H9 (cell line): ENCODE data around the gene DHRS2. TPM values are rescaled to one million over a fixed set of nuclear protein-coding genes. Genes with fewer than 3 reads are reported as not detected.

ENCODE experiments used
- DNase-seq: peaks from one replicate; pipeline ENCODE4 v3.0.0-alpha.2; 2017
- H2AFZ ChIP-seq: one replicate; pipeline ENCODE4 v1.6.1; 2013; ENCODE audit warnings: mild to moderate bottlenecking, low read length, control low read depth, moderate library complexity
- H2AK5ac ChIP-seq: 2 replicates; pipeline ENCODE4 v1.6.1; 2013; ENCODE audit warnings: low read length, control low read depth, mixed read lengths; ENCODE audit not compliant: insufficient read length
- H2BK120ac ChIP-seq: one replicate; pipeline ENCODE4 v1.6.1; 2013; ENCODE audit warnings: low read depth, mild to moderate bottlenecking, low read length, control low read depth, inconsistent platforms; ENCODE audit not compliant: poor library complexity, severe bottlenecking
- H2BK12ac ChIP-seq: 2 replicates; pipeline ENCODE4 v1.6.1; 2013; ENCODE audit warnings: low read length, control low read depth, mixed read lengths, low read depth; ENCODE audit not compliant: insufficient read length
- H2BK15ac ChIP-seq: 2 replicates; pipeline ENCODE4 v1.6.1; 2013; ENCODE audit warnings: low read depth, low read length, control low read depth
- H2BK20ac ChIP-seq: one replicate; pipeline ENCODE4 v1.6.1; 2013; ENCODE audit warnings: low read depth, mild to moderate bottlenecking, low read length, control low read depth, inconsistent platforms; ENCODE audit not compliant: poor library complexity, severe bottlenecking
- H2BK5ac ChIP-seq: 2 replicates; pipeline ENCODE4 v1.6.1; 2013; ENCODE audit warnings: low read length, control low read depth, mixed read lengths; ENCODE audit not compliant: insufficient read length
- H3K14ac ChIP-seq: 2 replicates; pipeline ENCODE4 v1.6.1; 2013; ENCODE audit warnings: low read length, control low read depth; ENCODE audit not compliant: insufficient read depth
- H3K18ac ChIP-seq: 2 replicates; pipeline ENCODE4 v1.6.1; 2013; ENCODE audit warnings: low read depth, mild to moderate bottlenecking, mixed read lengths, low read length, control low read depth; ENCODE audit not compliant: insufficient read length
- H3K23ac ChIP-seq: 2 replicates; pipeline ENCODE4 v1.6.1; 2013; ENCODE audit warnings: low read length, control low read depth, mixed read lengths, low read depth; ENCODE audit not compliant: insufficient read length
- H3K23me2 ChIP-seq: 2 replicates; pipeline ENCODE4 v1.6.1; 2013; ENCODE audit warnings: low read depth, mild to moderate bottlenecking, mixed read lengths, low read length, control low read depth; ENCODE audit not compliant: insufficient read length, poor library complexity, severe bottlenecking
- H3K27ac ChIP-seq: 2 replicates; pipeline ENCODE4 v1.5.1; 2013; ENCODE audit warnings: low read length, control low read depth, mixed read lengths, low read depth; ENCODE audit not compliant: insufficient read length
- H3K27me3 ChIP-seq: 2 replicates; pipeline ENCODE4 v1.6.1; 2013; ENCODE audit warnings: low read length, control low read depth, inconsistent platforms; ENCODE audit not compliant: insufficient read depth
- H3K4ac ChIP-seq: 2 replicates; pipeline ENCODE4 v1.6.1; 2013; ENCODE audit warnings: low read depth, mild to moderate bottlenecking, control low read depth, inconsistent platforms, low read length, moderate library complexity
- H3K4me1 ChIP-seq: 2 replicates; pipeline ENCODE4 v1.6.1; 2013; ENCODE audit warnings: low read length, control low read depth, inconsistent platforms; ENCODE audit not compliant: insufficient read depth
- H3K4me2 ChIP-seq: 2 replicates; pipeline ENCODE4 v1.6.1; 2013; ENCODE audit warnings: low read length, control low read depth, mixed read lengths; ENCODE audit not compliant: insufficient read length, insufficient read depth
- H3K56ac ChIP-seq: 2 replicates; pipeline ENCODE4 v1.6.1; 2013; ENCODE audit warnings: low read depth, mild to moderate bottlenecking, mixed read lengths, low read length, control low read depth; ENCODE audit not compliant: insufficient read length
- H3K79me1 ChIP-seq: 2 replicates; pipeline ENCODE4 v1.6.1; 2013; ENCODE audit warnings: low read depth, mild to moderate bottlenecking, moderate library complexity, low read length, control low read depth, inconsistent platforms; ENCODE audit not compliant: insufficient read depth, poor library complexity, severe bottlenecking
- H3K79me2 ChIP-seq: 2 replicates; pipeline ENCODE4 v1.6.1; 2013; ENCODE audit warnings: low read length, control low read depth, inconsistent platforms; ENCODE audit not compliant: insufficient read depth
- H3K9ac ChIP-seq: 2 replicates; pipeline ENCODE4 v1.6.1; 2013; ENCODE audit warnings: low read length, control low read depth, mixed read lengths; ENCODE audit not compliant: insufficient read length; ENCODE audit errors: extremely low read depth
- H3K9me3 ChIP-seq: one replicate; pipeline ENCODE4 v1.6.1; 2013; ENCODE audit warnings: low read depth, low read length, inconsistent platforms; ENCODE audit not compliant: control insufficient read depth
- H3T11ph ChIP-seq: one replicate; pipeline ENCODE4 v1.6.1; 2013; ENCODE audit warnings: mild to moderate bottlenecking, low read length, control low read depth, inconsistent platforms
- H4K20me1 ChIP-seq: one replicate; pipeline ENCODE4 v1.6.1; 2013; ENCODE audit not compliant: control insufficient read depth, insufficient read length, insufficient read depth
- H4K5ac ChIP-seq: 2 replicates; pipeline ENCODE4 v1.6.1; 2013; ENCODE audit warnings: low read depth, mild to moderate bottlenecking, mixed read lengths, low read length, control low read depth; ENCODE audit not compliant: insufficient read length
- H4K8ac ChIP-seq: replicated peaks from 2 replicates; pipeline ENCODE4 v1.6.1; 2013; ENCODE audit warnings: low read length, control low read depth, mixed read lengths, low read depth; ENCODE audit not compliant: insufficient read length
- H4K91ac ChIP-seq: 2 replicates; pipeline ENCODE4 v1.6.1; 2013; ENCODE audit warnings: low read depth, mild to moderate bottlenecking, moderate library complexity, mixed read lengths, low read length, control low read depth; ENCODE audit not compliant: insufficient read length
- H3K27ac Mint-ChIP-seq, 3 experiments: 2 replicates in 2 of 3; 3 replicates in 1 of 3; pipeline ENCODE4 v1.8.0; 2020 to 2021; ENCODE audit warnings: mixed read lengths in 3 of 3, mild to moderate bottlenecking in 1 of 3, moderate library complexity in 1 of 3
- H3K27me3 Mint-ChIP-seq: 2 replicates; pipeline ENCODE4 v1.8.0; 2021; ENCODE audit warnings: low read depth, mild to moderate bottlenecking, moderate library complexity, mixed read lengths
- H3K36me3 Mint-ChIP-seq, 3 experiments: 2 replicates in 2 of 3; 3 replicates in 1 of 3; pipeline ENCODE4 v1.8.0; 2020 to 2021; ENCODE audit warnings: low read depth in 3 of 3, mixed read lengths in 3 of 3; ENCODE audit not compliant: insufficient read depth in 1 of 3
- H3K4me1 Mint-ChIP-seq, 2 experiments: 2 replicates each; pipeline ENCODE4 v1.8.0; 2020; ENCODE audit warnings: mixed read lengths in 2 of 2
- H3K4me3 Mint-ChIP-seq, 2 experiments: 2 replicates in 1 of 2; 3 replicates in 1 of 2; pipeline ENCODE4 v1.8.0; 2020 to 2021; ENCODE audit warnings: mild to moderate bottlenecking in 2 of 2, mixed read lengths in 2 of 2, moderate library complexity in 1 of 2
- H3K9me3 Mint-ChIP-seq, 2 experiments: 2 replicates in 1 of 2; 3 replicates in 1 of 2; pipeline ENCODE4 v1.8.0; 2020; ENCODE audit warnings: mild to moderate bottlenecking in 2 of 2, mixed read lengths in 2 of 2, moderate library complexity in 1 of 2
- CTCF ChIP-seq: fragments of 200-600 bp; sonication (generic); conservative IDR thresholded peaks from 3 replicates; pipeline ENCODE4 v1.8.0; 2021; ENCODE audit warnings: antibody characterized with exemption, mild to moderate bottlenecking
- WGBS: extraction: QIAGEN DNeasy Blood & Tissue Kit; methylation state at CpG from one replicate; pipeline ENCODE4 v1.1.7; 2013; ENCODE audit warnings: missing lambda C conversion rate, low lambda C conversion rate, mixed read lengths; ENCODE audit not compliant: insufficient read length; ENCODE audit errors: extremely low coverage; 5-methylcytosine and 5-hydroxymethylcytosine counted together
- total RNA-seq: library from RNA; stranded (reverse); gene quantifications from 2 replicates; pipeline ENCODE4 v1.2.1, GENCODE V29; 2021

DHRS2 gene
- total RNA-seq, 1 experiment from 2014 or later = 0.66 TPM

DNA sequence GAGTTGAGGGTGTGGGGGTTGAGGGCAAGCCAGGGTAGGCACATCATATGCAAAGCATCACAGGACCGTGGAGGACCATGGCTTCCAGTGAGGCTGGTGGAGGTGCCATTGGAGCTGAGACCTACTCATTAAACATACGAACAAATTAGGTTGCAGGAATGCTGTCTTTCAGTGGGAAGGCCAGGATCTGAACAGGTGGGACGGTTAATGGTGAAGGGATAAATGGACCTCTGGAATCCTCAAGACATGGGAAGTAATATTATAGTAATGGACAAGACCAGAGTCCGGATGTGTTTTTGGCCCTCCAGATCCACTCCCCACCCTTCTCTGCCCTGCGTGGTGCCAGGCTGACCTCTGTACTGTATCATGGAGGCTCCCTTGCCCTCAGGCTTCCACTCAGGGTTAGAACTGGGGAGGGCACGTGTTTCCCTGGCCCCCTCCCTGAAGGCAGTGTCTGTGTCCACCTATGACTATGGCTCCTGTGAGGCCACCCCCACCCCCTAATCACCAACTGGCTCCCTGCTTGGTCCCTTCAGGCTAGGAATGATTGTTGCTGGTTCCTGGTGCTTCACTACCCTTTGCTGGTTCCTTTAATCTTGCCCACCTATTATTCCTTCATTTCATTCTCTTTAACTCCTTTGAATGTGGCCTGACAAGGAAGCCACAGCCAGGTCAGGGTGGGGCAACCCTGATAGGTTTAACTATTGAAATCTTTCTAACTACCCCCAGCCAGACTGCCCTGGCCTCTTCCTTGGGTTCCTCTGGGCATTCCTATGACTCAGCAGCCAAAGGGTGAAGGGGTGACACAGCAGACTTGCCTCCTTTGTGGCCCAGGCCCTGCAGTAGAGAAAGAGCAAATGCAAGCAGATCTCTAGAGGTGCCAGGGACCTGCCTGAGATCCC, 10.7 kb downstream of the DHRS2 start:
- H3K27ac ChIP-seq = no peak overlapping the region
- no peak overlapping the region for H3K4me2 ChIP-seq
- Mint-ChIP-seq H3K4me1 (no peaks in the 10 kb centered on the region), H3K9me3 (peaks cover 3 to 36% of the 10 kb centered on the region in 2 experiments; a peak in 3 of 5 replicates), H3K36me3 (peaks cover 0 to 2% (median 0%) of the 10 kb centered on the region in 3 experiments; a peak in 3 of 7 replicates), H3K27ac (no peak overlapping the region), H3K4me3 (no peak overlapping the region), H3K27me3 (no peaks in the 10 kb centered on the region; the same call in none of the 2 replicates)
- H3K56ac ChIP-seq = no peak overlapping the region
- no CpG with 5 or more reads among the region's 6 CpGs for WGBS
- H2BK120ac ChIP-seq = no peak overlapping the region
- H3K27me3 ChIP-seq = no peaks in the 10 kb centered on the region
- H3K79me2 ChIP-seq = no peaks in the 10 kb centered on the region
- DNase-seq = no peak
- H4K8ac ChIP-seq = no peak overlapping the region
- H2BK12ac ChIP-seq = no peak overlapping the region
- no peak overlapping the region for H2BK15ac ChIP-seq
- no peak for TF ChIP-seq CTCF
- no peaks in the 10 kb centered on the region for H3K9me3 ChIP-seq
- no peak overlapping the region for H2AFZ ChIP-seq
- no peak overlapping the region for H3T11ph ChIP-seq
- H3K23me2 ChIP-seq = no peaks in the 10 kb centered on the region
- no peak overlapping the region for H2BK20ac ChIP-seq
- no peak overlapping the region for H3K23ac ChIP-seq
- H3K4ac ChIP-seq = no peak overlapping the region
- no peaks in the 10 kb centered on the region for H3K4me1 ChIP-seq
- no peak overlapping the region for H3K18ac ChIP-seq
- no peak overlapping the region; the same call in 1 of the 2 replicates for H3K14ac ChIP-seq
- H2AK5ac ChIP-seq = no peak overlapping the region
- no peak overlapping the region for H4K91ac ChIP-seq
- H3K79me1 ChIP-seq = no peaks in the 10 kb centered on the region
- H2BK5ac ChIP-seq = no peak overlapping the region
- no peak overlapping the region for H3K9ac ChIP-seq
- no peaks in the 10 kb centered on the region for H4K20me1 ChIP-seq
- H4K5ac ChIP-seq = no peak overlapping the region
